IPS DF 6.9 (cell line): ENCODE results near the gene LRRC59.
"Not testable (repeated sequence)": the region's sequence is repeated elsewhere in the genome, so short reads cannot be mapped to it uniquely, and the experiment has no call there.

Experiments
- DNase-seq: peaks from one replicate; pipeline ENCODE4 v3.0.0-alpha.2; 2013; ENCODE audit warnings: low read depth, low spot score
- H3K27ac ChIP-seq: one replicate; pipeline ENCODE4 v1.5.1; 2013; ENCODE audit warnings: low read length, control low read depth
- H3K27me3 ChIP-seq: 2 replicates; pipeline ENCODE4 v1.6.1; 2013; ENCODE audit warnings: mild to moderate bottlenecking, low read length; ENCODE audit not compliant: control insufficient read depth, insufficient read depth
- H3K36me3 ChIP-seq: 2 replicates; pipeline ENCODE4 v1.6.1; 2013; ENCODE audit warnings: low read length; ENCODE audit not compliant: control insufficient read depth, insufficient read depth
- H3K4me1 ChIP-seq: 2 replicates; pipeline ENCODE4 v1.6.1; 2013; ENCODE audit warnings: low read length; ENCODE audit not compliant: control insufficient read depth, insufficient read depth
- H3K4me3 ChIP-seq: 2 replicates; pipeline ENCODE4 v1.5.1; 2013; ENCODE audit warnings: mild to moderate bottlenecking, low read length
- H3K9me3 ChIP-seq: 2 replicates; pipeline ENCODE4 v1.6.1; 2013; ENCODE audit warnings: low read length, inconsistent platforms; ENCODE audit not compliant: control insufficient read depth, insufficient read depth
- WGBS: extraction: QIAGEN DNeasy Blood & Tissue Kit; methylation state at CpG from one replicate; pipeline ENCODE4 v1.1.7; 2013; ENCODE audit warnings: mixed read lengths, missing lambda C conversion rate; ENCODE audit not compliant: insufficient read length, insufficient coverage; 5-methylcytosine and 5-hydroxymethylcytosine counted together

LRRC59 gene

DNA sequence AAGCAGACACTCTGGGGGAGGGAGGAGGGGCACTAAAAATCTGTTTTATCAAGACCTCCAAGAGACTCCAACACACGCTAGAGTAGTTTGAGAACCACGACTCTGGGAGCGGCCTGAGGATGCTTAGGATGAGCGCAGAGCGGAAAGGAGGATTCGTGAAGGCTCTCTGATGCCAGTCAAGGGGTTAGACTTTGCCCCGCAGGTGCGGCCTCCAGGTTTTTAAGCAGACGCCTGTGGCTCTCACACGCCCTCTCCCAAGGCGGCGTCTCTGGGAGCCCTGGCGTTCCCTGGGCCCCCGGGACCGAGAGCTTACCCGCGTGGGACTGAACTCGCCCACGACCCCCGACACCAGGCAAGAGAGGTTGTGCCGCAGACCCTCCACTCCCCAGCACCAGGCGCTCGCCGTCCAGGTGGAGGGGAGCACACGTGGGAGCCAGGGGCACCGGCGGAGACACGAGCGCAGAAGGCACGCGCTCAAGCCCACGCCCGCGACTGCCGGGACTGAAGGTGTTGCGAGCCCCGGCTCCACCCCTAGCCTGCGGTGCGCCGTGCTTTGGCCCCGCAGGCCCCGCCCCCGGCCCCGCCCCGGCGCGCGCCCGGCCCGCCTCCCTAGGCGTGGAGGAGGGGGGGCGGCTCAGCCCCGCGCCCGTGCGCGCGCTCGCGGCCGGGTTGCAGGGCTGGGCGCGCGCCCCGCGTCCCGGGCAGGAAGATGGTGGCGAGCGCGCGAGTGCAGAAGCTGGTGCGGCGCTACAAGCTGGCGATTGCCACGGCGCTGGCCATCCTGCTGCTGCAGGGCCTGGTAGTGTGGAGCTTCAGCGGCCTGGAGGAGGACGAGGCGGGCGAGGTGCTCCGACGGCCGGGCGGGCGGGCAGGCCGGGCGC is 51.7 kb downstream of the LRRC59 start, which contains the start of gene XYLT2:
Gene XYLT2 (plus strand): TSS at position 695 of the 881 bp plus-strand sequence. CDS start 15 bp downstream, at position 710.
- Histone ChIP-seq H3K9me3 (no peaks in the 10 kb centered on the region), H3K4me1 (peaks cover 4% of the 10 kb centered on the region), H3K4me3 (peak within 1 kb of the TSS; percentile 93), H3K27me3 (no peaks in the 10 kb centered on the region), H3K27ac (no peak within 1 kb of the TSS), H3K36me3 (no peaks in the 10 kb centered on the region)
- WGBS = no CpG with 5 or more reads among the region's 87 CpGs
- no peak for DNase-seq

GRCh38 chr17:50344731-50345365 is 52.5 kb downstream of the LRRC59 start:
- no peak for DNase-seq
- WGBS = no CpG with 5 or more reads among the region's 13 CpGs
- H3K4me3 ChIP-seq = no peak overlapping the region

GRCh38 chr17:50339381-50339780 is 57.9 kb downstream of the LRRC59 start:
- DNase-seq = no peak
- Histone ChIP-seq H3K9me3 (no peaks in the 10 kb centered on the region), H3K4me1 (no peaks in the 10 kb centered on the region), H3K4me3 (no peak overlapping the region), H3K27me3 (no peaks in the 10 kb centered on the region), H3K36me3 (no peaks in the 10 kb centered on the region), H3K27ac (no peak overlapping the region)

More at GRCh38 chr17:50344731-50345365, 52.5 kb downstream of the LRRC59 start:
- Histone ChIP-seq H3K27ac (no peak overlapping the region), H3K4me1 (peaks cover 4% of the 10 kb centered on the region), H3K9me3 (no peaks in the 10 kb centered on the region), H3K36me3 (no peaks in the 10 kb centered on the region), H3K27me3 (no peaks in the 10 kb centered on the region)

- H3K27ac ChIP-seq = no peak overlapping the region
- no peak for DNase-seq
- no peaks in the 10 kb centered on the region for H3K27me3 ChIP-seq
- no peaks in the 10 kb centered on the region for H3K9me3 ChIP-seq
- H3K4me3 ChIP-seq = no peak overlapping the region
- no peaks in the 10 kb centered on the region for H3K36me3 ChIP-seq
- H3K4me1 ChIP-seq = no peaks in the 10 kb centered on the region
Measured at GRCh38 chr17:50338645-50339044, 58.7 kb downstream of the LRRC59 start.

GRCh38 chr17:50337956-50338355 is 59.4 kb downstream of the LRRC59 start:
- H3K36me3 ChIP-seq = no peaks in the 10 kb centered on the region
- DNase-seq = no peak
- no CpG with 5 or more reads among the region's 2 CpGs for WGBS
- H3K4me3 ChIP-seq = no peak overlapping the region
- H3K27me3 ChIP-seq = no peaks in the 10 kb centered on the region
- no peaks in the 10 kb centered on the region for H3K4me1 ChIP-seq
- H3K27ac ChIP-seq = no peak overlapping the region
- H3K9me3 ChIP-seq = no peaks in the 10 kb centered on the region

DNA sequence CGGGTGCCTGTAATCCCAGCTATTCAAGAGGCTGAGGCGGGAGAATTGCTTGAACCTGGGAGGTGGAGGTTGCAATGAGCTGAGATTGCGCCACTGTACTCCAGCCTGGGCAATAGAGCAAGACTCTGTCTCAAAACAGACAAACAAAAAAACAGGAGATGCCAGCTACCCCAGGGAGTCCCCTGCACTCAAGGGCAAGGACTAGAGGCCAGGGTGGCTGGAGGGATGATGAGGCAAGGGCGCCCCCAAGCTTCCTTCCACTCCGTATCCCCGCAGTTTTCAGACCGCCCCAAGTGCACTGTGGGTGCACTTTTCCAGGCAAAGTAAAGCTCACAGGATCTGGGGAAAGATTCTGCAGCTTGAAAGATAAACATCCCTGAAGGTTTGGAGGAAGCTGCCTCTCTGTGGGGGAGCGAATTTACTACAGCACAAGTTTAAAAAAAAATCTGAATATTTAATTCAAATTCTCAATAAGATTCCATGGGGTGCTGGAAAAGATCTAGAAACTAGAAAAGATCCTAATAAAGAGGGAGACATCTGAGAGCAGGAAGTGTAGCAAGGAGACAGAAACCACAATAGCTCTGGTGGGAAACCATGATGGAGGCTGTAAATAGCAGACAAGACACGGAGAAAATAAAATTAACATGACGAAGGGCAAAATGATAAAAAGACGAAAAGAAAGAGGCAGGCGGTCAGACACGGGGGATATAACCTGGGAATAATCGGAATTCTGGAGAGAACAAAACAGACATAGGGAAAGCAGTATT is 63.8 kb downstream of the LRRC59 start:
- H3K4me1 ChIP-seq, DNase-seq, H3K4me3 ChIP-seq, H3K36me3 ChIP-seq, H3K27me3 ChIP-seq, H3K27ac ChIP-seq, H3K9me3 ChIP-seq: not testable (repeated sequence)
- WGBS = no CpG with 5 or more reads among the region's 14 CpGs

- Histone ChIP-seq H3K27me3 (no peaks in the 10 kb centered on the region), H3K9me3 (no peaks in the 10 kb centered on the region), H3K27ac (no peak overlapping the region), H3K4me3 (no peak overlapping the region), H3K36me3 (no peaks in the 10 kb centered on the region), H3K4me1 (no peaks in the 10 kb centered on the region)
- DNase-seq = no peak
- WGBS = no CpG with 5 or more reads among the region's 6 CpGs
Measured at GRCh38 chr17:50332196-50332595, 65.1 kb downstream of the LRRC59 start.
